Measurements from ENCODE around the gene ST6GAL1.
A peak's percentile ranks its signal among the peaks of the same experiment; 100 is the strongest.
"Not testable (repeated sequence)": the region's sequence is repeated elsewhere in the genome, so short reads cannot be mapped to it uniquely, and the experiment has no call there.

The ST6GAL1 gene

DNA sequence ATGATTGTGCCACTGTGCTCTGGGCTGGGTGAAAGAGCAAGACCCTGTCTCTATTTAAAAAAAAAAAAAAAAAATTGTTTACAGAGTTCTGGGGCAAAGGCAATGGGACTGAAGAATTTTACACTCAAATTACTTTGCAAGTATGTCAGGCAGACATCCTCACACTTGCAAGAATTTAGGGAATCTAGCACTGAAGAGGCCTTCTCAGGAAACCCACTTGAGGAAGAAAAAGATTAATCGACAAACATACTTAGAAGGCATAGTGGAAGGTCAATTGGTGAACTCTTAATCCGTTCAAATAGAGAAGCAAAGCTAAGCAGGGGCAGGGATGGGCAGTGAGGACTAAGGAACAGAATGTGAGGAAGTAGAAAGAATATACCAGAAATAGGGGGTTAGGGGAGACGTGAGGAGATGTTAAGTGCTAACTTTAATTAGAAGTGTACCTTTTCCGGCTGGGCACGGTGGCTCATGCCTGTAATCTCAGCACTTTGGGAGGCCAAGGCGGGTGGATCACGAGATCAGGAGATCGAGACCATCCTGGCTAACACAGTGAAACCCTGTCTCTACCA, 15.0 kb downstream of the ST6GAL1 start:
- TF ChIP-seq, protein P1, sequence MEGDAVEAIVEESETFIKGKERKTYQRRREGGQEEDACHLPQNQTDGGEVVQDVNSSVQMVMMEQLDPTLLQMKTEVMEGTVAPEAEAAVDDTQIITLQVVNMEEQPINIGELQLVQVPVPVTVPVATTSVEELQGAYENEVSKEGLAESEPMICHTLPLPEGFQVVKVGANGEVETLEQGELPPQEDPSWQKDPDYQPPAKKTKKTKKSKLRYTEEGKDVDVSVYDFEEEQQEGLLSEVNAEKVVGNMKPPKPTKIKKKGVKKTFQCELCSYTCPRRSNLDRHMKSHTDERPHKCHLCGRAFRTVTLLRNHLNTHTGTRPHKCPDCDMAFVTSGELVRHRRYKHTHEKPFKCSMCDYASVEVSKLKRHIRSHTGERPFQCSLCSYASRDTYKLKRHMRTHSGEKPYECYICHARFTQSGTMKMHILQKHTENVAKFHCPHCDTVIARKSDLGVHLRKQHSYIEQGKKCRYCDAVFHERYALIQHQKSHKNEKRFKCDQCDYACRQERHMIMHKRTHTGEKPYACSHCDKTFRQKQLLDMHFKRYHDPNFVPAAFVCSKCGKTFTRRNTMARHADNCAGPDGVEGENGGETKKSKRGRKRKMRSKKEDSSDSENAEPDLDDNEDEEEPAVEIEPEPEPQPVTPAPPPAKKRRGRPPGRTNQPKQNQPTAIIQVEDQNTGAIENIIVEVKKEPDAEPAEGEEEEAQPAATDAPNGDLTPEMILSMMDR (IDR thresholded peaks at IDR 0.05; ENCODE audit: insufficient read depth, low read depth, low read length, missing control alignments), result no peak
- no peak overlapping the region for H3K4me3 ChIP-seq (ENCODE audit: low read depth, low read length)
- DNase-seq (ENCODE audit: low read depth), result no peak

DNA sequence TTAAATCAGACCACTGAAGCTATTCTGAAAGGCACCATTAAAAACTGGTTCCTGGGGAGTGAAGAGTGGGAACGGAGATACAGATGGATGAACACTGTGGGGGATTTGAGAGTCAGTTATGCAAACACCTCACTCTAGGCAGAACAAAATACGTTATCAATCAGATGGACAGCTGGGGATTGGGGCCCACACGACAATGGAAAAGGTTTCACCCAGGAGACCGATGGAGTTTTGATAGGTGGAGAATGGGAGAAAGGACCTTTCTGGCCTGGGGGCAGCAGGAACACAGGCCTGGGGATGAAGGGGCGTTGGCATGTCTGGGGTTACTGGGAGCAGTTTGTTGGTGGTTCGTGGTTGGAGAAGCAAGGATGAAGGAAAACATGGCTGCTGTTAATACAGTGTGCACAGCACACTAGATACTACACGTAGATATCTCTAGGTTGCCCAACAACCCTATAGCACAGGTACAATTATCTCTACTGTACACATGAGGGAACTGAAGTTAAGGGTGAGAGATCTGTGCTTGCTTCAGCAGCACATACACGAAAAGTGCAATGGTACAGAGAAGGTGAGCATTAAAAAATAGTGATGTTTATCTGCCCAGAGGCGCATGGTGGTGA, 16.5 kb downstream of the ST6GAL1 start:
- no peak overlapping the region for H3K4me3 ChIP-seq (ENCODE audit: low read depth, low read length)
- TF ChIP-seq, protein P1 (IDR thresholded peaks at IDR 0.05; ENCODE audit: insufficient read depth, low read depth, low read length, missing control alignments), result no peak
- peak; percentile 64 for DNase-seq (ENCODE audit: low read depth)

DNA sequence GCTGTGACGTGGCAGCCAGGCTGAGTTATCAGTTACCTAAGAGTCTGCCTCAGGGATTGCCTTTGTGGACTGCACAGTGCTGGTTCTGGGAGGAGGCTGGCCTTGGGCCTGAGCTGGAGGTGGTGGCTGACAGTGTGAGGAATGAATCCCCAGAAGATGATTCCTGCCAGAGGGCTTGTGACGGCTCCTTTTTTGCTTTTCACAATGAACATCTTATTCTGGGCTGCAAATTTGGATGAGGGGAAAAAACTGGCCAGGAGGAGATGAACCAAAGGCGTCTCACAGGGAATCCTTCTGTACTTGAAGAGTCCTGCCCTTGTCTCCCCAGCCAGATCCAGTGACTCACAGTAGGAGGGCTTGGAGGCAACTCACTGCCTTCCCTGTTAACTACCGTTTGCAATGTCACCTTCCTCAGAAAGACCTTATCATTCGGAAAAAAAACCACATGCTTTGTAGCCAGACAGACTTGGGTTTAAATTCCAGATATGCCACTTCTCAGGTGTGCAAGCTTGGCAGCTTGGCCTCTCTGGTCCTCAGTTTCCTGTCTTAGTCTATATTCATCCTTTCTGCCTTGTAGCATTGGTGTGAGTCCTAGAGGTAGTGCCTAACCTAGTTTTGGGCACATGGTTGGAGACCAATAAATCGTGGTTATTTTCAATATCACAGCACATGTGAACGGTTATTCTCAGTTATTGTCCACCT, 19.1 kb downstream of the ST6GAL1 start:
- TF ChIP-seq, protein P1 (IDR thresholded peaks at IDR 0.05; ENCODE audit: insufficient read depth, low read depth, low read length, missing control alignments), result no peak
- H3K4me3 ChIP-seq (ENCODE audit: low read depth, low read length), result no peak overlapping the region
- DNase-seq (ENCODE audit: low read depth), result no peak

DNA sequence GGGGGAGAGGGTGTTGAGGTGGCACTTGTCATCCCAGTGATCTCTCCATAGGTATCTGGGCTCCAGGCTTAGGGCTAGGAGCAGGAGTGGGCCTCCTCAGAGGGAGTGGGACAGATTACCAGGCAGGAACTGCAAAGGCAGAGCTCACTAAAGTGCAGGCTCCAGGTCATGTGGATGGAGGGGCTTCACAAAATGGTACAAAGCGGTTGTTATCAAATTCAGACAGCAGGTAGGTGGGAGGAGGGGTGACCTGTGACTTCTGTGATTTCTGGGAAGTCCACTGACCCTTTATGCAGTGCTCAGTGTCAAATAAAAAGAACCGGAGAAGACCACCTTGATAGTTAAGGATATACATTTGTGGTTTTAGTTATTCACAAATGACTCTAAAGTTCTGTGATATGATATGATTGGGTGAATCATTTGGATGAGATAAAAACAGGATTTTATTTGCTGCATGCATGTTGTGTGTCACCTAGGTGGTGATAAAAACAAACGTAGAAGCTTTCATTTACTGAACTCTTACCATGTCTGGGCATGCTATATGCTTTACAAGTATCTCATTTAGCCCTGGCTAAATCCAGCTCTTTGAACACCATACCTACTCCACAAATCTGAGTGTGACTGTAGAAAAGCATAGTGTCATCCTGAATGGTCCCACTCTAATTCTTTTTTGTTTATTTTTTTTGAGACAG, 20.2 kb downstream of the ST6GAL1 start:
- TF ChIP-seq, protein P1 (IDR thresholded peaks at IDR 0.05; ENCODE audit: insufficient read depth, low read depth, low read length, missing control alignments), result no peak
- DNase-seq (ENCODE audit: low read depth), result no peak
- no peak overlapping the region for H3K4me3 ChIP-seq (ENCODE audit: low read depth, low read length)

DNA sequence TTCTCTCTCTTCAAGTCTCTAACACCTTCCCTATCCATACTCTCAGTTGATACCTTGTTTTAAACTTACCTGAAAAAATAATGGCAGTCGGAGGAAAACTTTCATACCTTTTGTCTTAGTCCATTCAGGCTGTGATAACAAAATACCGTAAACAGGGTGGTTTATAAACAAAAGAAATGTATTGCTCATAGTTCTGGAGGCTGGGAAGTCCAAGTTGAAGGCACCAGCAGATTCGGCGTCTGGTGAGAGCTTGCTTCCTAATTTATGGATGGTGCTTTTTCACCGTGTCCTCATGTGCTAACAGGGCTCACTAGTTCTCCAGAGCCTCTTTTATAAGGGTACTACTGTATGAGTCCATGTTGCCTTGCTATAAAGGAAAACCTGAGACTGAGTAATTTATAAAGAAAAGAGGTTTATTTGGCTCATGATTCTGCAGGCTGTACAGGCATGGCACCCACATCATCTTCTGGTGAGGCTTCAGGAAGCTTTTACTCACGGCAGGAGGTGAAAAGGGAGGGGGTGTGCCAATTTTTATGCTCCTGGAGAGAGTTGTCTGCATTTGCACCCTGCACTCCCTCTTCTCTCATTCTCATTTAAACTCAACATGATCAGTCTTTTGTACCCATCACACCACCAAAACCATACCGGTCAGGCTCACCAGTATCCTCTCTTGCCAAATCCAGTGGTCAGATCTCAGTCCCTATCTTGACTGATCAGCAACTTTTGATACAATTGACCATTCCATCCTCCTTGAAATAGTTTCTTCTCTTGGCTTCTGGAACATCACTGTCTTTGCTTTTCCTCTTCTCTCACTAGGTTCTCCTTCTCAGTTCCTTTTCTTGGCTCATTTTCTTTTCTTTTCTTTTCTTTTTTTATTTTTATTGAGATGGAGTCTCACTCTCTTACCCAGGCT, 21.6 kb downstream of the ST6GAL1 start:
- H3K4me3 ChIP-seq (ENCODE audit: low read depth, low read length), result no peak overlapping the region
- DNase-seq (ENCODE audit: low read depth), result no peak
- TF ChIP-seq, protein P1 (IDR thresholded peaks at IDR 0.05; ENCODE audit: insufficient read depth, low read depth, low read length, missing control alignments), result no peak

DNA sequence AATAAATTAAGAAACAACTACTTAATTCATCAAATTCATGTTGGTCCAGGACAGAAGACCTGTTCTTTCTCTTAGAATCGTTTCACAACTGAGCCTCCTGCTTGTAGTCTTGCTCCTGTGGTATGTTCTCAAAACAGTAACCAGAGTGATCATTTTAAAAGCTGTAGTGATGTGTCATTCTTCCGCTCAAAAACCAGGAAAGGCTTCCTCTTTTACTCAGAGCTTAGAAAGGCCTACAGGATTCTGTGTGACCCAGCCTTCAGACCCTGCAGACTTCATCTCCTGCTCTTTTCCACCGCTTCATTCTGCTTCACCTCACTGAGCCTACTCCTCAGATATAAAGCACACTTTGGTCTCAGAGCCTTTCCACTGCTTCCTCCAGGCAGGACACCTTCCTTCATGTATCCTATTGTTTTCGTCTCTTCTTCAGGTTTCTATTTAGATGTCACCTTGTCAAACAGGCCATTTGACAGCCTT, 22.7 kb downstream of the ST6GAL1 start:
- no peak overlapping the region for H3K4me3 ChIP-seq (ENCODE audit: low read depth, low read length)
- TF ChIP-seq, protein P1 (IDR thresholded peaks at IDR 0.05; ENCODE audit: insufficient read depth, low read depth, low read length, missing control alignments), result no peak
- DNase-seq (ENCODE audit: low read depth), result peak; percentile 64

DNA sequence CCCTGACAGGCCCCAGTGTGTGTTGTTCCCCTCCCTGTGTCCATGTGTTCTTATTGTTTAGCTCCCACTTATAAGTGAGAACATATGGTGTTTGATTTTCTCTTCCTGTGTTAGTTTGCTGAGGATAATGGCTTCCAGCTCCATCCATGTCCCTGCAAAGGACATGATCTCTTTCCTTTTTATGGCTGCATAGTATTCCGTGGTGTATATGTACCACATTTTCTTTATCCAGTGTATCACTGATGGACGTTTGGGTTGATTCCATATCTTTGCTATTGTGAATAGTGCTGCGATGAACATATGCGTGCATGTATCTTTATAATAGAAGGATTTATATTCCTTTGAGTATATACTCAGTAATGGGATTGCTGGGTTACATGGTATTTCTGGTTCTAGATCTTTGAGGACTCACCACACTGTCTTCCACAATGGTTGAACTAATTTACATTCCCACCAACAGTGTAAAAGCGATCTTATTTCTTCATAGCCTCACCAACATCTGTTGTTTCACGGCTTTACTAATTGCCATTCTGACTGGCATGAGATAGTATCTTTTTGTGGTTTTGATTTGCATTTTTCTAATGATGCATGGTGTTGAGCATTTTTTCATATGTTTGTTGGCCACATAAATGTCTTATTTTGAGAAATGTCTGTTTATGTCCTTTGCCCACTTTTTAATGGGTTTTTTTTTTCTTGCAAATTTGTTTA, 23.8 kb downstream of the ST6GAL1 start:
- H3K4me3 ChIP-seq (ENCODE audit: low read depth, low read length), result not testable (repeated sequence)
- DNase-seq (ENCODE audit: low read depth), result peak; percentile 46
